NT2/D1 (cell line): ENCODE measurements around the gene INVS.
"Not testable (repeated sequence)": the region's sequence is repeated elsewhere in the genome, so short reads cannot be mapped to it uniquely, and the experiment has no call there.

Experiments
- DNase-seq: peaks from one replicate; pipeline ENCODE4 v3.0.0-alpha.2; 2011; ENCODE audit warnings: low read depth, low spot score
- H3K27me3 ChIP-seq: 2 replicates; pipeline ENCODE4 v1.6.0; 2011; ENCODE audit warnings: mild to moderate bottlenecking; ENCODE audit not compliant: insufficient read length, insufficient read depth
- H3K36me3 ChIP-seq: 2 replicates; pipeline ENCODE4 v1.6.1; 2011; ENCODE audit warnings: mild to moderate bottlenecking, low read length, mixed read lengths; ENCODE audit not compliant: insufficient read depth, insufficient read length
- H3K4me1 ChIP-seq: 2 replicates; pipeline ENCODE4 v1.5.1; 2011; ENCODE audit not compliant: insufficient read depth, insufficient read length
- H3K4me3 ChIP-seq: 2 replicates; pipeline ENCODE4 v1.5.1; 2011; ENCODE audit warnings: low read depth; ENCODE audit not compliant: insufficient read length
- H3K9ac ChIP-seq: 2 replicates; pipeline ENCODE4 v1.6.0; 2011; ENCODE audit warnings: low read depth; ENCODE audit not compliant: insufficient read length
- H3K9me3 ChIP-seq: 2 replicates; pipeline ENCODE4 v1.5.1; 2011; ENCODE audit warnings: mild to moderate bottlenecking, low read length; ENCODE audit not compliant: insufficient read depth
- SUZ12 ChIP-seq: IDR thresholded peaks from 2 replicates; pipeline ENCODE4 v1.6.1; 2011; ENCODE audit not compliant: insufficient read length, insufficient read depth; ENCODE audit errors: extremely low read depth
- YY1 ChIP-seq: IDR thresholded peaks from 2 replicates; pipeline ENCODE4 v1.6.1; 2011; ENCODE audit not compliant: insufficient read length, insufficient read depth
- ZNF274 ChIP-seq: IDR thresholded peaks from 2 replicates; pipeline ENCODE4 v1.6.1; 2011; ENCODE audit warnings: mild to moderate bottlenecking, low read depth, low read length

Gene INVS

GRCh38 chr9:100221538-100221937 lies 122.5 kb downstream of the INVS start:
- Histone ChIP-seq H3K36me3 (peaks cover 6% of the 10 kb centered on the region), H3K4me1 (no peaks in the 10 kb centered on the region), H3K4me3 (no peak overlapping the region), H3K27me3 (no peaks in the 10 kb centered on the region), H3K9me3 (no peaks in the 10 kb centered on the region), H3K9ac (no peak overlapping the region)
- no peak for TF ChIP-seq YY1
- TF ChIP-seq SUZ12, result no peak
- TF ChIP-seq ZNF274, result no peak
- DNase-seq, result no peak

DNA sequence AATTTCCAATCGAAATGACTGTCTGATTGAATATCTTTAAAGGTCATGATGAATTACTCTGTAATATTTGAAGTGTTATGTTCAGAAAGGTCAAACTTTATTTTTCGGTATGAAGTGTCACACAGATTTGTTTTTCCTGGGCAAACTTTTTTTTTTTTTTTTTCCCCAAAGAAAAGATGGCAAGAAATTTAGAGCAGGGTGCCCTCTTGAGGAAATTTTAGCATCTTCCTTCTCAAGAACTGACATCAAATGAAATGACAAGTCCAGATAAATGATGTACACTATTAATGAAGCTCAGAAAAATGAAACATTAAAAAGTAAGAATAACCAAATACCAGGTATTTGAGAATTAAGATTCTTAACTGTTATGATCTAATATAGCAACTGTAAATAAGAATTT lies 123.6 kb downstream of the INVS start:
- no peaks in the 10 kb centered on the region for H3K4me1 ChIP-seq
- H3K36me3 ChIP-seq, result peaks cover 12% of the 10 kb centered on the region
- no peaks in the 10 kb centered on the region for H3K27me3 ChIP-seq
- H3K9ac ChIP-seq, result no peak overlapping the region
- no peak overlapping the region for H3K4me3 ChIP-seq
- no peak for TF ChIP-seq SUZ12
- TF ChIP-seq ZNF274, result no peak
- TF ChIP-seq YY1, result no peak
- no peak for DNase-seq
- H3K9me3 ChIP-seq, result no peaks in the 10 kb centered on the region

DNA sequence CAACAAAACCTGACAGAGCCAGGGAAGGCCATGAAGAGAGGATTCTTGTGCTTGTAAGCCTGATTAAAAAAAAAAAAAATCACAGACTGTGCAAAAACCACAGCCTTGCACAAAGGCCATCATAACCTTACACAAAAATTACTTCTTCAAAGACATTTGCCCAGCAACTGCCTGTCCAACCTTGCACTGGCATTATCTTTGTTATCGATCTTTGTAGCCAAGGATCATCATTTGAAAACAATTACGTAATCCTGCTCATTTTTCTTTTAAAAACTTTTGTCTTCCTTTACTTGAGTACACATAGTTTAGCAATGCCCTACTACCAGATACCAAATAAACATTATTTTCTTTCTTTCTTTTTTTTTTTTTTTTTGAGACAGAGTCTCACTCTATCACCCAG lies 128.6 kb downstream of the INVS start:
- peaks cover 12% of the 10 kb centered on the region for H3K36me3 ChIP-seq
- no peaks in the 10 kb centered on the region for H3K9me3 ChIP-seq
- TF ChIP-seq YY1 (no peak), SUZ12 (no peak), ZNF274 (no peak)

DNA sequence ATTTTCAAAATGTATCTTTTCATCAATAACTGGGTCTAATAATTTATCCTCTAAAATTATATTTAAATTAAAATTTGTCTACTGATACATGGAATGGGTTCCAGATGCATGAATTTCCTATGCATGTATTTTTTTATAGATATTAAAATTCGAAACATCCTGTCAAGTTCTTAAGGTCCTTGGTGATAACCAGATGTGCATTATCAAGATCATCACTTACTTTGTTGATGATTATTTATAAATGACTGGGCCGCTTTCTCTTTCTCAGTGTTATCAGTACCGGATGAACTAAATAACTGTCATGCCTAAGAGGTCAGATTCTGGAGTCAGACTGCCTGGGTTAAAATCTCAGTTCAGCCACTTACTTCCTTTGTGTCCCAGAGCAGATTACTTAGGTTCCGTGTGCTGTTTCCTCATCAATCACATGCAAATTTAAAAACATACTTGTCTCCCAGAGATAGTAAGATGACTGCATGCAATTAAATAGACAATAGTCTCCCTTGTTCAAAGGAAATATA lies 129.4 kb downstream of the INVS start:
- H3K27me3 ChIP-seq, result no peaks in the 10 kb centered on the region
- H3K36me3 ChIP-seq, result peaks cover 12% of the 10 kb centered on the region
- peaks cover 2% of the 10 kb centered on the region for H3K4me1 ChIP-seq
- no peak overlapping the region for H3K4me3 ChIP-seq
- no peak overlapping the region for H3K9ac ChIP-seq
- H3K9me3 ChIP-seq, result no peaks in the 10 kb centered on the region
- DNase-seq, result no peak
- TF ChIP-seq YY1 (no peak), ZNF274 (no peak), SUZ12 (no peak)

More for the DNA sequence above, 128.6 kb downstream of the INVS start:
- Histone ChIP-seq H3K27me3 (no peaks in the 10 kb centered on the region), H3K4me1 (peaks cover 2% of the 10 kb centered on the region), H3K4me3 (no peak overlapping the region), H3K9ac (no peak overlapping the region)
- DNase-seq, result no peak

DNA sequence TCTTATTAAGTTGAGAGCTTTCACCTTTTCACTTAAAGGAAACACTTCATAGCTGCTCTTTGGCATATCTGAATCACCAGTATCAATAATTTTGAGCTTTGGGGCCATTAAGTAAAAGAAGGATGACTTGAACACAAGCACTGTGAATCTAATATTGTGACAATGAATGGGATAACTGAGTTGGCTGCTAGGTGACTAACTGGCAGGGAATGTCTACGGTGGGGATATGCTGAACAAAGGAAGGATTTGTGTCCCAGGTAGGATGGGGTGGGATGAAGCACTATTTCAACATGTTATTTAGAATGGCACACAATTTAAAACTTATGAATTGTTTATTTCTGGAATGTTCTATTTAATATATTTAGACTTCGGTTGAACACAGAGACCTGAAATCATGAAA lies 130.1 kb downstream of the INVS start:
- DNase-seq, result no peak
- Histone ChIP-seq H3K9ac (no peak overlapping the region), H3K36me3 (peaks cover 12% of the 10 kb centered on the region), H3K4me3 (no peak overlapping the region), H3K27me3 (no peaks in the 10 kb centered on the region), H3K9me3 (no peaks in the 10 kb centered on the region), H3K4me1 (peaks cover 2% of the 10 kb centered on the region)
- no peak for TF ChIP-seq ZNF274
- TF ChIP-seq SUZ12, result no peak
- TF ChIP-seq YY1, result no peak

DNA sequence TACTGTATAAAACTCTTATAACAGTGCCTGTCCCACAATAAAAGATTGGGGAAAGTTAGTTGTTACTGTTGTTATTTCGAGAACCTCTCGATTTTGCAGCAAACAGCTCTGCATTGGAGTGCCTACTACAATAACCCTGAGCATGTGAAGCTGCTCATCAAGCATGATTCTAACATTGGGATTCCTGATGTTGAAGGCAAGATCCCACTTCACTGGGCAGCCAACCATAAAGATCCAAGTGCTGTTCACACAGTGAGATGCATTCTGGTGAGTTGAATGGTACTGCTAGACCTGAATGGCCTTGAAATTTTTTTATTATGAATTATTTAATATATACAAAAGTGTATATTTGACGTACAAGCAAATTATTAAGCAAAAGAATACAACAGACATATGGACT lies 130.5 kb downstream of the INVS start:
- DNase-seq, result no peak
- TF ChIP-seq SUZ12, result no peak
- TF ChIP-seq ZNF274, result no peak
- no peak for TF ChIP-seq YY1
- no peak overlapping the region for H3K9ac ChIP-seq
- H3K4me1 ChIP-seq, result peaks cover 2% of the 10 kb centered on the region
- no peaks in the 10 kb centered on the region for H3K9me3 ChIP-seq
- H3K27me3 ChIP-seq, result no peaks in the 10 kb centered on the region
- peaks cover 12% of the 10 kb centered on the region for H3K36me3 ChIP-seq
- H3K4me3 ChIP-seq, result no peak overlapping the region

DNA sequence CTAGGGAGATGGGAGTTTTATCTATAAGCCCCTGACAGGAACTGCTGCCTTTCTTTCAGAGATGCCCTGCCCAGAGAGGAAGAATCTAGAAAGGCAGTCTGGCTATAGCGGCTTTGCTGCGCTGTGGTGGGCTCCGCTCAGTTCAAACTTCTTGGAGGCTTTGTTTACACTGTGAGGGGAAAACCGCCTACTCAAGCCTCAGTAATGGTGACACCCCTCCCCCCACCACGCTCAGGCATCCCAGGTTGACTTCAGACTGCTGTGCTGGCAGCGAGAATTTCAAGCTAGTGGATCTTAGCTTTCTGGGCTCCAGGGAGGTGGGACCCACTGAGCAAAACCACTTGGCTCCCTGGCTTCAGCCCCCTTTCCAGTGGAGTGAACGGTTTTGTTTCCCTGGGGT lies 137.9 kb downstream of the INVS start:
- H3K9me3 ChIP-seq, H3K9ac ChIP-seq, H3K36me3 ChIP-seq, DNase-seq, H3K4me3 ChIP-seq, H3K27me3 ChIP-seq, H3K4me1 ChIP-seq: not testable (repeated sequence)

GRCh38 chr9:100240512-100240911 lies 141.5 kb downstream of the INVS start:
- peaks cover 3% of the 10 kb centered on the region for H3K4me1 ChIP-seq
- no peaks in the 10 kb centered on the region; the same call in 1 of the 2 replicates for H3K9me3 ChIP-seq
- H3K4me3 ChIP-seq, result no peak overlapping the region
- no peaks in the 10 kb centered on the region for H3K27me3 ChIP-seq
- peaks cover 2% of the 10 kb centered on the region for H3K36me3 ChIP-seq
- no peak overlapping the region for H3K9ac ChIP-seq
- no peak for TF ChIP-seq ZNF274
- TF ChIP-seq YY1, result no peak
- TF ChIP-seq SUZ12, result no peak
- no peak for DNase-seq
